ENCODE data around the gene CX3CR1.
"Not testable (repeated sequence)": the region's sequence is repeated elsewhere in the genome, so short reads cannot be mapped to it uniquely, and the experiment has no call there.

The CX3CR1 gene

DNA sequence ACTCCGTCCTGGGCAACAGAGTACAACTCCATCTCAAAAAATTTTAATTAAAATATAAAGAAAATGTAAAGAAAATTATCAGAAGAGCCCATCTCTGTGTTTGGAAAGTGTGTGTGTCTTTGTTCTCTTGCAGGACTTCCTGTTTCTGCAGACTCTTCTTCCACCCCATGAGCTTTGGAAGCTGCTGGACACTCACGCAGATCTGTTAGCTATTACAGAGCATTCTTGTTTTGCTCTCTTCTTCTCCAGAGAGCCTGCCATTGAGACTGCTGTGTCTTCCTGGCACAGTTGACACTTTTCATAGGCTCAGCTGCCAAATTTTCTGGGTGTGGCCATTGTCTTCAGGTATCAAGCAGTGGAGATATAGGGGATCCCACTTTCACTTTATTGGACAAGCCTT is 43.7 kb upstream of the CX3CR1 start:
- TF ChIP-seq, protein P1, sequence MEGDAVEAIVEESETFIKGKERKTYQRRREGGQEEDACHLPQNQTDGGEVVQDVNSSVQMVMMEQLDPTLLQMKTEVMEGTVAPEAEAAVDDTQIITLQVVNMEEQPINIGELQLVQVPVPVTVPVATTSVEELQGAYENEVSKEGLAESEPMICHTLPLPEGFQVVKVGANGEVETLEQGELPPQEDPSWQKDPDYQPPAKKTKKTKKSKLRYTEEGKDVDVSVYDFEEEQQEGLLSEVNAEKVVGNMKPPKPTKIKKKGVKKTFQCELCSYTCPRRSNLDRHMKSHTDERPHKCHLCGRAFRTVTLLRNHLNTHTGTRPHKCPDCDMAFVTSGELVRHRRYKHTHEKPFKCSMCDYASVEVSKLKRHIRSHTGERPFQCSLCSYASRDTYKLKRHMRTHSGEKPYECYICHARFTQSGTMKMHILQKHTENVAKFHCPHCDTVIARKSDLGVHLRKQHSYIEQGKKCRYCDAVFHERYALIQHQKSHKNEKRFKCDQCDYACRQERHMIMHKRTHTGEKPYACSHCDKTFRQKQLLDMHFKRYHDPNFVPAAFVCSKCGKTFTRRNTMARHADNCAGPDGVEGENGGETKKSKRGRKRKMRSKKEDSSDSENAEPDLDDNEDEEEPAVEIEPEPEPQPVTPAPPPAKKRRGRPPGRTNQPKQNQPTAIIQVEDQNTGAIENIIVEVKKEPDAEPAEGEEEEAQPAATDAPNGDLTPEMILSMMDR (IDR thresholded peaks at IDR 0.05; ENCODE audit: insufficient read depth, low read length, missing control alignments), result no peak
- no peak for DNase-seq (ENCODE audit: low read depth, low spot score)
- ChIA-PET CTCF (no interaction called here), POLR2A (no interaction called here)
- no peak overlapping the region for H3K4me3 ChIP-seq (ENCODE audit: low read depth, low read length)

DNA sequence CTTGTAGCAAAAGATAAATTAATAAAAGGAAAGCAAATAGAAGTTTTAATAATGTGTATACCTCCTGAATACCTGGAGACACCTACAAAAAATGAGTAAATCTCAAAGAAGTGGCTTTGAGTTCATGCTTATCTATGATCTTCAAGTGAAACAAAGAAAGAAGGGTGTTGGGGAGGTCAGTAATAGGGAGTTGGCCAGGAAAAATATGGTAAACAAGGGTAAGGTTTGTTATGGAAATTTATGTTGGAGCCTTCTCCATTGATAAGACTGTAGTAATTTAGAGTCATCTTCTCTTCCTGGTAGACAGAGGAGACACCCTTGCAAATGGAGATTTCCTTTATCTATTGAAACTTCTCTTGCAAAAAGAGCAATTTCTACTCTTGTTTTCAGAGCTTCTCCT is 43.1 kb upstream of the CX3CR1 start:
- H3K4me3 ChIP-seq (ENCODE audit: low read depth, low read length), result no peak overlapping the region
- TF ChIP-seq, protein P1 (IDR thresholded peaks at IDR 0.05; ENCODE audit: insufficient read depth, low read length, missing control alignments), result no peak
- ChIA-PET CTCF (no interaction called here), POLR2A (no interaction called here)
- DNase-seq (ENCODE audit: low read depth, low spot score), result no peak

DNA sequence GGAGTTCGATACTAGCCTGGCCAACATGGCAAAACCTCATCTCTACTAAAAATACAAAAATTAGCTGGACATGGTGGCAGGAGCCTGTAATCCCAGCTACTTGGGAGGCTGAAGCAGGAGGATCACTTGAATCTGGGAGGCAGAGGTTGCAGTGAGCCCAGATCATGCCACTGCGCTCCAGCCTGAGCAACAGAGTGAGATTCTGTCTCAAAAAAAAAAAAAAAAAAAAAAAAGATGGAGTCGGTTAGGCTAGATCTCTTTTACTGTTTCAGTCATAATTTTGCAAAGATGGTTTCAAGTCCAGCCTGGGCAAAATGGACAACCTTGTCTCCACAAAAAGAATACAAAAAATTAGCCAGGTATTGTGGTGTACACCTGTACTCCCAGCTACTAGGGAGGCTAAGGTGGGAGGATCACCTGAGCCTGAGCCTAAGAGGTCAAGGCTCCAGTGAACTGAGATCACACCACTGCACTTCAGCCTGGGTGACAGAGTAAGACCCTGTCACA is 42.4 kb upstream of the CX3CR1 start:
- CTCF ChIA-PET; H3K4me3 ChIP-seq (ENCODE audit: low read depth, low read length); DNase-seq (ENCODE audit: low read depth, low spot score); POLR2A ChIA-PET: not testable (repeated sequence)

DNA sequence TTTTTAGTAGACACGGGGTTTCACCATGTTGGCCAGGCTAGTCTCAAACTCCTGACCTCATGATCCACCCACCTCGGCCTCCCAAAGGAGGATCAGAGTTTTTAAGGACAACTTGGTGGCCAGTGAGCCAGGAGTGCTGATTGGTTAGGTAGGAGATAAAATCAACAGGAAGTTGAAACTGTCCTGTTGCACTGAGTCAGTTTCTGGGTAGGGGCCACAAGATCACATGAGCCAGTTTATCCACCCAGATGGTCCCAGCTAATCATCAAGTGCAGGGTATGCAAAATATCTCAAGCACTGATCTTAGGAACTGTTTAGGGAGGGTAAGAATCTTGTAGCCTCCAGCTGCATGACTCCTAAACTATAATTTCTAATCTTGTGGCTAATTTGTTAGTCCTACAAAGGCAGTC is 41.7 kb upstream of the CX3CR1 start:
- CTCF ChIA-PET; H3K4me3 ChIP-seq (ENCODE audit: low read depth, low read length); DNase-seq (ENCODE audit: low read depth, low spot score); POLR2A ChIA-PET: not testable (repeated sequence)

DNA sequence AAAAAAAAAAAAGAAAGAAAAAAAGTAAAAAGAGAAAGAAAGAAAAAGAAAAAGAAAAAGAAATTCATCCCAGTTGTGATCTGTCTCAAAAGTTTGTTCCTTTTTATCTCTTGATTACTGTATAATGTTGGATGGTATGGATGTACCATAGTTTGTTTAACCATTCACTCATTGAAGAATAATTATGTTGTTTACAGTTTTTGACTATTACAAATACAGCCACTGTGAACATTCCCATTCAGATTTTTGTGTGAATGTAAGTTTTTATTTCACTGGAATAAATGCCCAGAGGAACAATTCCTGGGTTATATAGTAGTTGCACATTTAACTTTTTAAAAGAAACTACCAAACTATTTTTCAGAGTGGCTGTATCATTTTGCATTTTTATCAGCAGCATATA is 39.4 kb upstream of the CX3CR1 start:
- ChIA-PET POLR2A (no interaction called here), CTCF (no interaction called here)
- no peak for DNase-seq (ENCODE audit: low read depth, low spot score)
- no peak overlapping the region for H3K4me3 ChIP-seq (ENCODE audit: low read depth, low read length)
- TF ChIP-seq, protein P1 (IDR thresholded peaks at IDR 0.05; ENCODE audit: insufficient read depth, low read length, missing control alignments), result no peak

DNA sequence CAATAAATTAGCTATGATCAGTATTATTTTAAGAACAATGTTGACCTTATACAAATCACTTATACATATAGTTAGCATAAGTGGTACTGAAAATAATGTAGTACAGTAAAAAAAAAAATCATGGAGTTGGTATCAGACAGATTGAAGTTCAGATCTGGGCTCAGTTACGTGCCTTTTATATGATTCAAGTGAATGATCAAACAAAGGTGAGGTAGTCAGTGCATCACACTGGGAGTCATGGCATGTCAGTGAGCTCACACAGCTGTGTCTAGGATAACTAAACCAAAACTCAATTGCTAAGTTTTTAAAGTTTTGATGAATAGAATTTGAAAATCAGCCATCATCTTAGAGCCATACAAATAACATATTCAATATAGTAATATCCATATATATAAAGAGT is 38.5 kb upstream of the CX3CR1 start:
- no peak overlapping the region for H3K4me3 ChIP-seq (ENCODE audit: low read depth, low read length)
- ChIA-PET CTCF (no interaction called here), POLR2A (no interaction called here)
- DNase-seq (ENCODE audit: low read depth, low spot score), result no peak
- TF ChIP-seq, protein P1 (IDR thresholded peaks at IDR 0.05; ENCODE audit: insufficient read depth, low read length, missing control alignments), result no peak

DNA sequence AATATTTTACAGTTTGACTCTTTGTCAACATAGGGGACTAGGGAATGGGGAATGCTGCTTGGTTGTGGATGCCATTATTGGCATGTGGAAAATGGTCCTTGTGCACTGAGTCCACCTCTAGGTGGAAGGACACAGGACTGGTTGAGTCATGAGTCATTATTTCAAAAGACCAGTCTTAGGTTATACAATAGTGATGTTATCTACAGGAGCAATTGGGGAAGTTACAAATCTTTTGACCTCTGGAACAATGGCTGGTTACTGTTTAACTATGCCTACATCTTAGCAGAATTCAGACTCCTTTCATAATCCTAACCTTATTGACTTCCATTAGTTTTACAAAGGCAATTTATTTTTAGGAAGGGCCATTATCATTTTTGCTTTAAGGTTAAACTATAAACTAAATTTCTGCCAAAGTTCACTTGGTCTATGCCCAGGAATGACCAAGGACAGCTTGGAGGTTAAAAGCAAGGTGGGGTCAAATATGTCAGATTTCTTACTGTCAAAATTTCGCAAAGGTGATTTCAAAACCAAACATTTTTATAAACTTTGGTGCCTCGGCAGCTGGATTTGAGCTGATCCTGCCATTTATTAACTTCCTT is 37.8 kb upstream of the CX3CR1 start:
- DNase-seq (ENCODE audit: low read depth, low spot score), result no peak
- POLR2A ChIA-PET, result no interaction called here
- no peak overlapping the region for H3K4me3 ChIP-seq (ENCODE audit: low read depth, low read length)
- CTCF ChIA-PET, result no interaction called here
- TF ChIP-seq, protein P1 (IDR thresholded peaks at IDR 0.05; ENCODE audit: insufficient read depth, low read length, missing control alignments), result no peak

Measured in AG04449 (cell line).